Measurements from ENCODE around the gene LAMB4.

DNA sequence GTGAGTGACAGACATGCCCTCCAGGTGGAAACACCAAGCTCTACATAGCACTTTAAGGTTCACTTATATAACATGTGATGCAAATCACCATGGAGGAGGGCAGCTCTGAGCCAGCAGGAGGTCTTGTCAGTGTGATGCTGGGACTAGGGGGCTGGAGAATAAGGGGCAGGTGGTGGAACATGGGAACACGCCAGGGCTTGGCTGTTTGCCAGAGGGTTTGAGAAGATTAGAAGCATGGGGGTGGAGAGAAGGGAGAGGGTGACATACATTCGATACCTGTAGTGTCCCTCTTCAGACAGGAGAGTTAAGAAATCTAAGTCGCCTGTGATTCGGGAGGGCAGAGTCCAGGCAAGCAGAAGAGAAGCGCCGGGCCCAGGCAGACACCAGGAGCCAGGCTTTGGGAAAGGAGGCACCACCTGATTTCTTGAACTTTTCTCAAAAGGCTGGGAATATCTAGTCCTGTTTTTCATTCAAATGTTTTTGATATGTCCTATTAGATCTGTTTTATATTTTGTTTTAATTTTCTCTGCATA lies 16.9 kb upstream of the LAMB4 start:
- no peak for TF ChIP-seq EZH2 (IDR thresholded peaks at IDR 0.05; ENCODE audit: borderline replicate concordance, insufficient read depth, low read depth, low read length, poor library complexity, severe bottlenecking)
- TF ChIP-seq, protein P1, sequence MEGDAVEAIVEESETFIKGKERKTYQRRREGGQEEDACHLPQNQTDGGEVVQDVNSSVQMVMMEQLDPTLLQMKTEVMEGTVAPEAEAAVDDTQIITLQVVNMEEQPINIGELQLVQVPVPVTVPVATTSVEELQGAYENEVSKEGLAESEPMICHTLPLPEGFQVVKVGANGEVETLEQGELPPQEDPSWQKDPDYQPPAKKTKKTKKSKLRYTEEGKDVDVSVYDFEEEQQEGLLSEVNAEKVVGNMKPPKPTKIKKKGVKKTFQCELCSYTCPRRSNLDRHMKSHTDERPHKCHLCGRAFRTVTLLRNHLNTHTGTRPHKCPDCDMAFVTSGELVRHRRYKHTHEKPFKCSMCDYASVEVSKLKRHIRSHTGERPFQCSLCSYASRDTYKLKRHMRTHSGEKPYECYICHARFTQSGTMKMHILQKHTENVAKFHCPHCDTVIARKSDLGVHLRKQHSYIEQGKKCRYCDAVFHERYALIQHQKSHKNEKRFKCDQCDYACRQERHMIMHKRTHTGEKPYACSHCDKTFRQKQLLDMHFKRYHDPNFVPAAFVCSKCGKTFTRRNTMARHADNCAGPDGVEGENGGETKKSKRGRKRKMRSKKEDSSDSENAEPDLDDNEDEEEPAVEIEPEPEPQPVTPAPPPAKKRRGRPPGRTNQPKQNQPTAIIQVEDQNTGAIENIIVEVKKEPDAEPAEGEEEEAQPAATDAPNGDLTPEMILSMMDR (IDR thresholded peaks at IDR 0.05): no peak
